Stimulated activated CD4-positive, alpha-beta T cell treated with anti-CD3 and anti-CD28 coated beads, Interleukin-15, amount 100 ng/mL, for 24 hours (primary cell): Measurements from ENCODE around the gene HDAC4.

Source experiments
- DNase-seq: peaks from one replicate; pipeline ENCODE4 v3.0.0-alpha.2; 2020

HDAC4 gene

DNA sequence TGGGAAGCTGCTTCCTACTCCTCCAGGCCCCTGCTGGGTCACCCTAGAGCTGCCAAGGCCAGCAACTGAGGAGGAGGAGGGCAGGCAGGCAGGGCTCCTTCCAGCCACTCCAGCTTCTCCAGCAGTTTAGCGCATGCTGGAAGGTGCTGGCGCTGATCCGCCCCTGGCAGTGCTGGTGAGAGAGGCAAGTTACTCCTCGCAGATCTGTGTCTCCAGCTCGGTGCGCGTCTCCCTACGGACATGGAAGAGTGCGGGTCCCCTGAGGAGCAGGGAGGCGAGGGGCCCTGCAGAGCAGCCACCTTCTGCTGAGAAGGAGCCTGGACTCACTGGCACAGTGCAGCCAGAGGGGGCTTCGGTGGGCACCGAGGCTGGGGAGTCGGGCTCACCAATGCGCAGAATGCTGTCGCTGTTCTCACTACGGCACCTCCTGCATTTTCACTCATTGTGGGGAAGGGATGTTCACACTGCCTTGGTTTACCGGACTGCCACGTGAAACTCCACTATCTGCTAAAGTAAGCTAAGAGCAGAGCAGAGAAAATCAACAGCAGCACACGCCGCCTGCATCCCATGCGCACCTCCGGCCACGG, 206.0 kb downstream of the HDAC4 start:
- no peak for DNase-seq

DNA sequence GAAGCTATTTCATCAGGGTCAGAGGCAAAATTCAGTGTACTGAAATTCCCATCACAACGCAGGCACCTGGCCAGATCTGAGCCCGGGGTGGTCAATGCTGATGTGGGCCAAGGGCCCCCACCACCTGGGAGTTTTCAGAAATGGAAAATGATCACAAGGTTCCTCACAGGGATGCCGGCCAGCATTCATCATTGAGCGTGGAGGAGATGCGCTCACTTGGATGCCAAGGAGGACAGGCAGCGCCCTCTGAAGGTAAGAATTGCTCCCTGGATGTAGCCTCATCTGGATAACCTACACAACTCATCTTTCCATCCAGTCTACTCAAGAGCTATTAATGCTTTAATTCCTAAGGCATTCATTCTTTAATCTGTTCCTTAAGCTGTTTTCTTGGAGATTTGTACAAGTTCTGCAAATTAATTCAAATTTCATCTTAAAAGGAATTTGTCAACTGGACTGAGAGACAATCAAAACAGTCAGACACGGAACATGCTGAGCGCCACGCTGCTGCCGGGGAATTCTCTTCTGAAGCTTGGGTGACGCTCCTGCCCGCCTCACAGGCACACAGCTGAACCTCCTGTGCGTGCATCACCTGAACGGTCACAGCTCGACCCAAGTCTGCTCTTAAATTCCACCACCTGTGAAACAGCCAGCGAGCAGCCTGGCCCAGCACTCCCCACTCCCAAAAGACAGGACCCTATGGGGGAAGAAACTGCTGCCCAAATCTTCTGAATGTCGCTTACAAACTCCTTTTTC, 206.7 kb downstream of the HDAC4 start:
- no peak for DNase-seq

- DNase-seq: no peak
Observed at GRCh38 chr2:239193401-239193811, 207.4 kb downstream of the HDAC4 start.

DNA sequence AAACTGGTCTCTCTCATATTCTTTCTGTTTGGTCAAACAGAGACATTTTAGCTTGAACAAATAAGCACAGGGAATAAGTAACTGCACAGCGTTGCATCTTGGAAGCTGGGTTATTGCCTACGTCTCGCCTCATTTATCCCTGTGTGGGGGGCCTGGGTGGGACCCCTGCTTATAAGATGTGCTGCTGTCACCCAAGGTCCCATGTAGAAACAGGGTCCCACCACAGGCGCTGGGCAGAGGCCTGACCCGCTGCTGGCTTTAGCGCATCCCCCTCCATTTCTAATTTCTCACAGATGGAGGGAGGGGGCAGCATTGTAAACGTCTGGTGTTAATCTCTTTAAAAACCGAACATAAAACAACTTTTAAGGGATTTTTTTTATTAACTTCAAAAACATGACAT, 207.8 kb downstream of the HDAC4 start:
- no peak for DNase-seq

- no peak for DNase-seq
Observed at GRCh38 chr2:239192456-239192855, 208.4 kb downstream of the HDAC4 start.

- DNase-seq: no peak
Observed at GRCh38 chr2:239190921-239191885, 209.6 kb downstream of the HDAC4 start.

DNA sequence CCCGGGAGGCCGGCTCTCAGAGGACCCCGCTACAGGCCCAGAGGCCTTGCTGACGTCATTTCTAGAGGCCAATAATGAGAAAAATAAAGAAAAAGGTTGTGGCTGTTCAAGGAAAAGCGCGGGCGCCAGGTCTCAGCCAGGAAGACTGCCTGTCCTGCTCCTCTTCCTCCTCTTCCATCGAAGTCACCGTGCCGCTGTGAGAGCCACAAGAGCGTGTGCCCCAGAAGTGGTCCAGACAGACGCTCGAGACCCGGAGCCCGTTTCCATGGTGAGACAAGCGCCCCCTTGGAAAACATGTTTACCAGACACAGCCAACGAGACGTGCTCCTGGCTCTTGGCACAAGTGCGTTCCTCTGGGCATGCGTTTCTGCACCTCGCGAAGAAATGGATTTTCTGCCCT, 210.5 kb downstream of the HDAC4 start:
- DNase-seq: no peak

GRCh38 chr2:239189711-239190131, 211.1 kb downstream of the HDAC4 start:
- DNase-seq: no peak

GRCh38 chr2:239188536-239188935, 212.3 kb downstream of the HDAC4 start:
- DNase-seq: no peak

DNA sequence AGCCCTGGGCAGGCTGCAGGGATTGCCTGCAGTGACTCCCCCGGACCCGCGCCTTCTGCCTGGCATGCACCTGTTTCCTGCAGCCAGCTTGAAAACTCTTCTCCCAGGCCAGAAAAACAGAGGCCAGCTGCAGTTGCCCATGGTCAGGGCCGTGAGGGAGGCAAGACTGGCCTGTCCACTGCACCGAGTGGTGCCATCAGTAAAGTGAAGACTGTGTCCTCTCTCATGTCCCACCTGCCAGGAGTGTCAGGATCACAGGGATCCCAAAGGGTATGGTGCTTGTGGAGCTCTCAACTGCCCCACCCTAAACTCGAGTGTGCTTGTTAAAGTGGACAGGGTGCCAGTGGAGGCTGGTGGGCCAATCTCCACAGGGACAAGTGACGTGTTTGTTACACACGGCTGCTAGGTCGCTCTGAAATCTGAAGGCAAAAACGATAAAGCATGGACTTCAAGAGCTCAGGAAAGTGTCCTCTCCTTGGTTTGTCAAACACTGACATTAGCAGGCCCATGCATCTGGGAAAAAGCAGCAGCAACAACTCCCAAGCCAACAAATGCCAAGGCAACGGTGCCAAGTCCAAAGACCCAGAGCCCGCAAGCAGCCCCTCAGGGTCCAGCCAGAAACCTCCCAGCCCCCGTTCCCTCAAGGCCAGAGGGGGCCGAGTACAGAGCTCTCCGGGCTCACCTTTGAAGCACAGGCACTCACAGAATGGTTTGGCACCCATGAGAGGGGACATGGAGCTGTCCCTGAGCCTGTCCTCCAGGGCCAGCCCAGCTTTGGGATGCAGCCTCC, 213.2 kb downstream of the HDAC4 start:
- DNase-seq: no peak

DNA sequence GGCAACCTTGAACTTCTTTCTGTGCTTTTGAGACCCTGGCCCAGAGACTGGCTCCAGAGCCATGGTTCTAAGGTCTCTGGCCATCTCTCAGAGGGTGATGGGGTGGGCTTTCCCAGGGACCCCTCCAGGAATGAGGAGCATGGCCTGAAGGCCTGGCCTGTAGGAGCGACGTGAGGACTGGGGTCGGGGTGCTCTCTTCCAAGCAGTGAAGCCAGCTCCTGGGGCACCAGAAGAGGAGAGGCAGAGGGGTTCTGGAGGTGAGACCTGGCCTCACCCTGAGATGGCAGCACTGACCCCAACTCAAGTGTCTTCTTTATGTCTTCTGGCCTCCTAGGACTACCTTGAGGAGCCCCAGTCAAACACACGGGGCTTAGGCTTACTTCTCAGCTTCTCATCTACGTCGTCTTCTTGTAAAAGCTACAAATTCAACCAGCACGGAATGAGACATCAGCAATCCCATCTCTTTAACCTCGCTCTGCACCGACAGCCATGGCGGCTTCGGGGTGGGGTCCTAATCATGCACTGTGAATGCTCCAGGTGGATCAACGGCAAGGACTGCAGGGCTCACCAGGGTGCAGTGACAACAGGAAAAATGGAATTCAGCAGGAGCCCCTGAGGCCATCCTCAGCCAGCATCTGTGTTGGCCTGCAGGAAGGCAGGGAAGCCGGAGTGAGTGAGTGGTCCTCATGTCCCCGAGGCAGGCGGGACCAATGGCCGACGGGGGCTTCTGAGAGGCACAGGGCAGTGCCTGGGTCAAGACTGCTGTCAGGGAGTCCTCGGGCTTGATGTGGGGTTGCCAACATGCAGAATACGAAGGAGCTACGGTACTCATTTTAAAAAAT, 214.1 kb downstream of the HDAC4 start:
- DNase-seq: no peak

GRCh38 chr2:239184968-239185903, 215.6 kb downstream of the HDAC4 start:
- no peak for DNase-seq

- DNase-seq: no peak
Observed at GRCh38 chr2:239184179-239184578, 216.6 kb downstream of the HDAC4 start.

DNA sequence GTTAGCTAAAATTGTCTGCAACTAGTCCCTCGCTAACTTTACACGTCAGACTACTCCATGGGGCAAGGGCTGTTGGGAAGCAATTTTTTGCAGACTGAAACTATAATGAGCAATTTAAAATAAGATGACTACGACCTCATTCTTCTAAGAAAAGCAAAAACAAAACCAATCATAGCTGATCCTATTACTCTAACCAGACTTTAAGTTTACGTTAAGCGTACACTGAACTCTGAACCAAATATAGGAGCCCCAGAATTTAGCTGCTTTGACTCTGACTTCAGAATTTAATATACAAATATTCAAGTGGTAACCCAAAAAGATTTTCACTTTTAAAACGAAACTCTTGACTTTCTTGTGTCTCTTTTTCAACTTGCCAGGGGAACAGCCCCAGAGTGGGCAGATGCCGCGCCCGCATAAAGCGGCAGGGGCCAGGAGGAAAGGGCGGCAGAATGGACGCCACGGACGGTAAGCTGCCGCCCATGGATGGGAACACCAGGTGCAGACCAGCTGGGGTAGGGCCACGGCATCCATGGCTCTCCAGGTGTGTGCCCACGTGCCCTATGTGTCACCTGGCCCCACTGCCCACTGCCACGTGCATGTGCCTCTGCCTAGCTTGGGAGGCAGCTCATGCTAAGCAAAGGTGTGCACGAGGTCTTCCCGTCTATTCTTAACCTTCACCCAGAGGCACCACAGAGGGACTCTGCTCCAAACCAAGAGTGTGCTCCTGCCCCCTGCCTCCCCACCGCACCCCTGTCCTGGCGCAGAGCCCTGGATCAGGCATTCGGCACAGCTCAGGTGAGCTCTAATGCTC, 217.6 kb downstream of the HDAC4 start:
- no peak for DNase-seq

- no peak for DNase-seq
Observed at GRCh38 chr2:239181903-239182581, 218.8 kb downstream of the HDAC4 start.

GRCh38 chr2:239181074-239181902, 219.5 kb downstream of the HDAC4 start:
- no peak for DNase-seq

DNA sequence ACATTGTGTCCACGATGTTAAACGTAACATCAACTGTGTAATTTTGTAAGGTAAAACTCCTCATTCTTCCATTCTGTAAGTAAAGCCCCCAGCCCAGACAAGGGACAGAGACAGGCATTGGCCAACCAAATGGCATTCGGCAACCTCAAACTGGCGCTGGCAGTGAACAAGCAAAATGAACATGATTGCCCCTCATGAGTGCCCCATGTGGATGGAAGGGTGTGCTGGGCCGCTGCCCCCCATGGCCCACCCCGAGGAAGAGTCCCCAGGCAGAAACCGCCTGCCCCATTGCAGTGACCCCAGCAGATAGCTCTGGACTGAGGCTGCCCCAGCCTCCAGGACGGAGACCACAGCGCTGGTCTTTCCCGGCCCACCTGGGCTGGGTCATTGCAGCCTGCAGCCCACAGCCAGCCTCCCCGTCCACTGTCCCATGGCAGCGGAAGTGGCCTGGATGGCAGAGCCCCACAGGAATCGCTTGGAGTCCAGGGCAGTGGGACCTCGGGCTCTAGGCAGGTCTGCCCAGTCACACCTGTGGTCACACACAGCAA, 220.2 kb downstream of the HDAC4 start:
- no peak for DNase-seq

DNA sequence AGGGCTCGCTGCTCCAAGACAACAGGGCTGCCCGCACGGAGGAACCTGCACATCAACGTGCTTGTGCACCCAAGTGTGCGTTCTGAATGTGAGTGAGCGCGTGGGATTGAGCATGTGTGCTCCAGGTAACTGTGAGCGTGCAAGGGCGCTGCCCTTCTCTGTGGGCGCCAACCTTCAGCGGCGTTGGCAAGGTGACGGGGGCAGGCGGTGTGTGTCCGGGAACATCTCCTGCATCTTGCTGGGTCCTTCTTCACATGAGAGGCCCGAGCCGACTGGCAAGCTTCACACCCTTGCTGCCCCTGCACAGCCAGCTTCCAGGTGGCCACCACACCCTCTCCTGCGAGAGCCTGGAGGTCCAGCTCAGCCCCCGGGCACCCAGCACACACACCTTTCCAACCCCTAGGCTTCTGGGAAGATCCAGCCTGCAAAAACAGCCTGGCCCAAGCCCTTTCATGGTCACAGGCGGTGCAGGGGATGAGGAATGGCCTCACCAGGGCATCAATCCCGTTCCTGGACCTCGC, 220.9 kb downstream of the HDAC4 start:
- no peak for DNase-seq
